K562 (cell line): ENCODE measurements around the gene KLHL33. TPM values are rescaled to one million over a fixed set of nuclear protein-coding genes. Genes with fewer than 3 reads are reported as not detected.

Experiments
- BHLHE40 ChIP-seq: IDR thresholded peaks from 2 replicates; pipeline ENCODE4 v1.6.1; 2011; ENCODE audit warnings: low read length, improper control_type of control experiment
- C11orf30 ChIP-seq: fragments of 450-650 bp; IDR thresholded peaks from 2 replicates; pipeline ENCODE4 v1.6.1; 2016; ENCODE audit warnings: low read depth, mild to moderate bottlenecking
- CC2D1A ChIP-seq: fragments of 450-650 bp; IDR thresholded peaks from 2 replicates; pipeline ENCODE4 v1.6.1; 2017; ENCODE audit warnings: mild to moderate bottlenecking
- EZH2 ChIP-seq: IDR thresholded peaks from 2 replicates; pipeline ENCODE4 v1.6.1; 2012; ENCODE audit warnings: low read depth, mild to moderate bottlenecking, inconsistent platforms, low read length, borderline replicate concordance
- KAT8 ChIP-seq: fragments of 450-650 bp; IDR thresholded peaks from 2 replicates; pipeline ENCODE4 v1.6.1; 2016; ENCODE audit warnings: low read depth, mild to moderate bottlenecking
- NBN ChIP-seq: fragments of 450-650 bp; IDR thresholded peaks from 2 replicates; pipeline ENCODE4 v1.6.1; 2016; ENCODE audit warnings: low read depth, mild to moderate bottlenecking
- NCOA2 ChIP-seq, 2 experiments: fragments of 450-650 bp; IDR thresholded peaks; 2 replicates each; pipeline ENCODE4 v1.6.1; 2018; ENCODE audit warnings: mild to moderate bottlenecking in 2 of 2, moderate library complexity in 1 of 2; ENCODE audit not compliant: partially characterized antibody in 2 of 2
- NR2F6 ChIP-seq: fragments of 450-650 bp; formaldehyde crosslinking; IDR thresholded peaks from 2 replicates; pipeline ENCODE4 v1.4.0; 2020; ENCODE audit warnings: mild to moderate bottlenecking
- POU5F1 ChIP-seq: fragments of 150-350 bp; IDR thresholded peaks from 2 replicates; pipeline ENCODE4 v1.6.1; 2014; ENCODE audit warnings: borderline replicate concordance, low read length, low read depth, mild to moderate bottlenecking; ENCODE audit not compliant: partially characterized antibody
- RFX5 ChIP-seq: IDR thresholded peaks from 2 replicates; pipeline ENCODE4 v1.6.1; 2011; ENCODE audit warnings: low read depth, mild to moderate bottlenecking, improper control_type of control experiment, low read length
- SAFB2 ChIP-seq: fragments of 200-400 bp; formaldehyde crosslinking; IDR thresholded peaks from 2 replicates; pipeline ENCODE4 v1.6.1; 2018; ENCODE audit warnings: borderline replicate concordance, low read length, low read depth, moderate library complexity; ENCODE audit not compliant: severe bottlenecking
- SP1 ChIP-seq: sonication (generic); formaldehyde crosslinking; IDR thresholded peaks from 2 replicates; pipeline ENCODE4 v1.8.1; 2022; ENCODE audit warnings: mild to moderate bottlenecking, missing genetic modification reagents
- ZBTB8A ChIP-seq: fragments of 450-650 bp; IDR thresholded peaks from 2 replicates; pipeline ENCODE4 v1.6.1; 2018; ENCODE audit warnings: mild to moderate bottlenecking, moderate library complexity; ENCODE audit not compliant: partially characterized antibody
- ZNF584 ChIP-seq: fragments of 200-800 bp; sonication (Bioruptor generic); IDR thresholded peaks from 2 replicates; pipeline ENCODE4 v1.6.1; 2016; ENCODE audit warnings: low read depth, mild to moderate bottlenecking, missing genetic modification characterization, missing compliant biosample characterization
- ZNF695 ChIP-seq: fragments of 450-650 bp; formaldehyde crosslinking; IDR thresholded peaks from 2 replicates; pipeline ENCODE4 v1.4.0; 2020; ENCODE audit warnings: mild to moderate bottlenecking, moderate library complexity
- ZNF76 ChIP-seq: fragments of 250-450 bp; sonication (Bioruptor Pico); IDR thresholded peaks from 2 replicates; pipeline ENCODE4 v1.4.0; 2020; ENCODE audit warnings: mild to moderate bottlenecking, moderate library complexity, borderline replicate concordance
- polyA plus RNA-seq, 8 experiments: library from polyadenylated mRNA; depleted of rRNA in 4 of 8; stranded (reverse) in 5 of 8; unstranded in 3 of 8; fragments of >200 nt; fragmentation: Nextera tagmentation in 2 of 8; fragmentation: Illumina TruSeq in 1 of 8; extraction: Ambion mirVana in 2 of 8; extraction: Trizol in 1 of 8; gene quantifications; 2 replicates each; pipeline versions ENCODE4 v1.2.1 to v1.2.3, GENCODE V29; 2011 to 2014; ENCODE audit warnings: inconsistent platforms in 1 of 8, missing spikeins in 1 of 8
- total RNA-seq, 7 experiments: library from RNA; depleted of rRNA in 6 of 7; stranded (reverse); fragments of >200 nt in 6 of 7; fragmentation: Illumina TruSeq in 2 of 7; extraction: Trizol in 2 of 7; gene quantifications; 2 replicates each; pipeline versions ENCODE4 v1.2.1 to v1.2.3, GENCODE V29; 2011 to 2021; ENCODE audit warnings: low replicate concordance in 1 of 7
- TF ChIP-seq, protein P1 (sequence below): fragments of 450-650 bp; conservative IDR thresholded peaks from 2 replicates; pipeline ENCODE4 v1.6.1; 2016; ENCODE audit warnings: missing genetic modification characterization, low read depth, mild to moderate bottlenecking, missing compliant biosample characterization, moderate library complexity
- TF ChIP-seq, protein P2 (sequence below): sonication (generic); formaldehyde crosslinking; IDR thresholded peaks from 2 replicates; pipeline ENCODE4 v1.8.1; 2022; ENCODE audit warnings: missing genetic modification reagents
- TF ChIP-seq, protein P3 (sequence below), 3 experiments: IDR thresholded peaks in 2 of 3; conservative IDR thresholded peaks in 1 of 3; 2 replicates each; pipeline ENCODE4 v1.5.1; 2011 to 2012; ENCODE audit warnings: low read length in 3 of 3, mild to moderate bottlenecking in 3 of 3, control low read depth in 2 of 3, improper control_type of control experiment in 1 of 3, inconsistent platforms in 1 of 3, low read depth in 1 of 3, mixed read lengths in 1 of 3, moderate library complexity in 1 of 3; ENCODE audit not compliant: insufficient read depth in 2 of 3
- TF ChIP-seq, protein P4 (sequence below): sonication (generic); formaldehyde crosslinking; IDR thresholded peaks from 2 replicates; pipeline ENCODE4 v1.8.0; 2022; ENCODE audit warnings: mild to moderate bottlenecking, missing genetic modification reagents

KLHL33 gene
- total and polyA plus RNA-seq, 9 of the 15 experiments (the other 6 are each of a cell fraction or from before 2014, with no cell fraction given): 0.04 to 0.27 (median 0.13) TPM; not detected in 6

DNA sequence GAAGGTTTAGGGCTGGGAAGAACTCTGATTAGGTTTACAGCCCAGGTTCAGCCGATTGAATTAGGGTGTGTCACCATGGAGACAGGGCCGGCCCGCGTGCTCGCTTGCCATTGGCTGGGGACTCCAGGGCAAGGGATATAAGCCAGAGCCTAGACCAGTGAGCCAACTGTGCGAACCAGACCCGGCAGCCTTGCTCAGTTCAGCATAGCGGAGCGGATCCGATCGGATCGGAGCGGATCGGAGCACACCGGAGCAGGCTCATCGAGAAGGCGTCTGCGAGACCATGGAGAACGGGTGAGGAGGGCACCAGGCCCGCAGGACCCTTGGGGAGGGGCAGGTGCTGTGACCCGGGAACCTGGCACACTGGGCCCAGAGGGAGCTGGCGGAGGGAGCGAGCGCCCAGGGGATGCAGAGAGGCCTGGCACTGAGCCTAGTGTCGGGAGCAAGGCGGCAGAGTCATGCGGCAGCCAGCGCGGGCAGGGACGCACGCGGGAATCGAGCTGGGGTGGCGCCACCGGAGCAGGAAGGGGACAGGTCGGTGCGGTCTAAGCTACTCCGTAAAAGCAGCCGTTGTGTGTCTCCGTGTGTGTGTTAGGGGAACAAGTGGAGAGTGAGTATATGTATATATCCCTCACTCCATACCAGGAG, 33.4 kb upstream of the KLHL33 start, which contains the start of gene PNP (continued):
- TF ChIP-seq ZBTB8A: no peak
- TF ChIP-seq BHLHE40: no peak
- no peak for TF ChIP-seq NCOA2 (IDR thresholded peaks at IDR 0.05; ENCODE audit: partially characterized antibody in 2 of 2)
- TF ChIP-seq NBN: no peak; the same call in 1 of the 2 replicates
- no peak for TF ChIP-seq ZNF76 (CRISPR knock-in tag)
- TF ChIP-seq C11orf30: no peak
- TF ChIP-seq SP1: no peak
- TF ChIP-seq, protein P1, sequence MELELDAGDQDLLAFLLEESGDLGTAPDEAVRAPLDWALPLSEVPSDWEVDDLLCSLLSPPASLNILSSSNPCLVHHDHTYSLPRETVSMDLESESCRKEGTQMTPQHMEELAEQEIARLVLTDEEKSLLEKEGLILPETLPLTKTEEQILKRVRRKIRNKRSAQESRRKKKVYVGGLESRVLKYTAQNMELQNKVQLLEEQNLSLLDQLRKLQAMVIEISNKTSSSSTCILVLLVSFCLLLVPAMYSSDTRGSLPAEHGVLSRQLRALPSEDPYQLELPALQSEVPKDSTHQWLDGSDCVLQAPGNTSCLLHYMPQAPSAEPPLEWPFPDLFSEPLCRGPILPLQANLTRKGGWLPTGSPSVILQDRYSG: no peak
- TF ChIP-seq NR2F6: no peak
- TF ChIP-seq KAT8: no peak
- no peak for TF ChIP-seq POU5F1
- TF ChIP-seq ZNF584: no peak
- no peak for TF ChIP-seq SAFB2
- TF ChIP-seq RFX5: no peak
- TF ChIP-seq ZNF695: no peak
- TF ChIP-seq, protein P2, sequence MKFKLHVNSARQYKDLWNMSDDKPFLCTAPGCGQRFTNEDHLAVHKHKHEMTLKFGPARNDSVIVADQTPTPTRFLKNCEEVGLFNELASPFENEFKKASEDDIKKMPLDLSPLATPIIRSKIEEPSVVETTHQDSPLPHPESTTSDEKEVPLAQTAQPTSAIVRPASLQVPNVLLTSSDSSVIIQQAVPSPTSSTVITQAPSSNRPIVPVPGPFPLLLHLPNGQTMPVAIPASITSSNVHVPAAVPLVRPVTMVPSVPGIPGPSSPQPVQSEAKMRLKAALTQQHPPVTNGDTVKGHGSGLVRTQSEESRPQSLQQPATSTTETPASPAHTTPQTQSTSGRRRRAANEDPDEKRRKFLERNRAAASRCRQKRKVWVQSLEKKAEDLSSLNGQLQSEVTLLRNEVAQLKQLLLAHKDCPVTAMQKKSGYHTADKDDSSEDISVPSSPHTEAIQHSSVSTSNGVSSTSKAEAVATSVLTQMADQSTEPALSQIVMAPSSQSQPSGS (CRISPR knock-in tag): no peak
- no peak for TF ChIP-seq CC2D1A
- TF ChIP-seq, protein P3, sequence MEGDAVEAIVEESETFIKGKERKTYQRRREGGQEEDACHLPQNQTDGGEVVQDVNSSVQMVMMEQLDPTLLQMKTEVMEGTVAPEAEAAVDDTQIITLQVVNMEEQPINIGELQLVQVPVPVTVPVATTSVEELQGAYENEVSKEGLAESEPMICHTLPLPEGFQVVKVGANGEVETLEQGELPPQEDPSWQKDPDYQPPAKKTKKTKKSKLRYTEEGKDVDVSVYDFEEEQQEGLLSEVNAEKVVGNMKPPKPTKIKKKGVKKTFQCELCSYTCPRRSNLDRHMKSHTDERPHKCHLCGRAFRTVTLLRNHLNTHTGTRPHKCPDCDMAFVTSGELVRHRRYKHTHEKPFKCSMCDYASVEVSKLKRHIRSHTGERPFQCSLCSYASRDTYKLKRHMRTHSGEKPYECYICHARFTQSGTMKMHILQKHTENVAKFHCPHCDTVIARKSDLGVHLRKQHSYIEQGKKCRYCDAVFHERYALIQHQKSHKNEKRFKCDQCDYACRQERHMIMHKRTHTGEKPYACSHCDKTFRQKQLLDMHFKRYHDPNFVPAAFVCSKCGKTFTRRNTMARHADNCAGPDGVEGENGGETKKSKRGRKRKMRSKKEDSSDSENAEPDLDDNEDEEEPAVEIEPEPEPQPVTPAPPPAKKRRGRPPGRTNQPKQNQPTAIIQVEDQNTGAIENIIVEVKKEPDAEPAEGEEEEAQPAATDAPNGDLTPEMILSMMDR (IDR thresholded peaks at IDR 0.05 in 2 of 3, conservative IDR thresholded peaks at IDR 0.05 in 1 of 3; ENCODE audit: insufficient read depth in 2 of 3, low read depth in 1 of 3, low read length in 3 of 3): no peak
- TF ChIP-seq EZH2: no peak
- TF ChIP-seq, protein P4, sequence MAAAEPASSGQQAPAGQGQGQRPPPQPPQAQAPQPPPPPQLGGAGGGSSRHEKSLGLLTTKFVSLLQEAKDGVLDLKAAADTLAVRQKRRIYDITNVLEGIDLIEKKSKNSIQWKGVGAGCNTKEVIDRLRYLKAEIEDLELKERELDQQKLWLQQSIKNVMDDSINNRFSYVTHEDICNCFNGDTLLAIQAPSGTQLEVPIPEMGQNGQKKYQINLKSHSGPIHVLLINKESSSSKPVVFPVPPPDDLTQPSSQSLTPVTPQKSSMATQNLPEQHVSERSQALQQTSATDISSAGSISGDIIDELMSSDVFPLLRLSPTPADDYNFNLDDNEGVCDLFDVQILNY: no peak
